ENCODE measurements around the gene CD101.

CD101 gene

DNA sequence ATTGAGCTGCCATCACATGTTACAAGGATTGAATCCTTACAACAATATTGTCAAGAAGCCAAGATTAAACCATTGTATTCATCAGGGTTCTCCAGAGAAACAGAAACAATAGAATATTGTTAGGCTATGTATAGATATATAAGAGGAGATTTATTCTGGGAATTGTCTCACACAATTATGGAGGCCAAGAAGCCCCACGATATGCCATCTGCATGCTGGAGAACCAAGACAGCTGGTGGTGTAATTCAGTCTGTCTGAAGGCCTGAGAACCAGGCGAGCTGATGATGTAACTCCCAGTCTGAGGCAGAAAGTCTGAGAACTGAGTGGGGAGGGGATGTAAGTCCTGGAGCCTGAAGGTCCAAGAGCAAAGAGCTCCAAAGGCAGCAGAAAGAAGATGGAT lies 44.1 kb downstream of the CD101 start:
- TF ChIP-seq, protein P1, sequence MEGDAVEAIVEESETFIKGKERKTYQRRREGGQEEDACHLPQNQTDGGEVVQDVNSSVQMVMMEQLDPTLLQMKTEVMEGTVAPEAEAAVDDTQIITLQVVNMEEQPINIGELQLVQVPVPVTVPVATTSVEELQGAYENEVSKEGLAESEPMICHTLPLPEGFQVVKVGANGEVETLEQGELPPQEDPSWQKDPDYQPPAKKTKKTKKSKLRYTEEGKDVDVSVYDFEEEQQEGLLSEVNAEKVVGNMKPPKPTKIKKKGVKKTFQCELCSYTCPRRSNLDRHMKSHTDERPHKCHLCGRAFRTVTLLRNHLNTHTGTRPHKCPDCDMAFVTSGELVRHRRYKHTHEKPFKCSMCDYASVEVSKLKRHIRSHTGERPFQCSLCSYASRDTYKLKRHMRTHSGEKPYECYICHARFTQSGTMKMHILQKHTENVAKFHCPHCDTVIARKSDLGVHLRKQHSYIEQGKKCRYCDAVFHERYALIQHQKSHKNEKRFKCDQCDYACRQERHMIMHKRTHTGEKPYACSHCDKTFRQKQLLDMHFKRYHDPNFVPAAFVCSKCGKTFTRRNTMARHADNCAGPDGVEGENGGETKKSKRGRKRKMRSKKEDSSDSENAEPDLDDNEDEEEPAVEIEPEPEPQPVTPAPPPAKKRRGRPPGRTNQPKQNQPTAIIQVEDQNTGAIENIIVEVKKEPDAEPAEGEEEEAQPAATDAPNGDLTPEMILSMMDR (IDR thresholded peaks at IDR 0.05), result no peak

DNA sequence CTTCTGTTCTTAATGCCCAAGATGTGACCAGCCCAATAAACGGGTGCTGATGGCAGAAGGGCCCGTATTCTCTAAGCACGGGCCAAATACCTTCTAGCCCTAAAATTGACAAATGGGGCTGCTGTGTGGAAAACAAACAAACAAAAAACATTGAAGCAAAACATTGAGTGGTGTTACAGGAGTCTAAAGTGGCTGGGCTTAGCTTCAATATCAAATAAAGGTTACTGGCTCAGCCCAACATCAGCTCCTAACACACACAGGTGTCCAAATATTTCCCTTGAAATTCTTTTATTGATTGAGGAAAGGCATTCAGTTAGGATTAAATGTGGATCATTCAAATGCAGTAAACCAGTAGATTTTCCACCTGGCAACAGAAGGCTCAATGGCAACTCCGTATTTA lies 45.2 kb downstream of the CD101 start:
- TF ChIP-seq, protein P1 (IDR thresholded peaks at IDR 0.05), result no peak

DNA sequence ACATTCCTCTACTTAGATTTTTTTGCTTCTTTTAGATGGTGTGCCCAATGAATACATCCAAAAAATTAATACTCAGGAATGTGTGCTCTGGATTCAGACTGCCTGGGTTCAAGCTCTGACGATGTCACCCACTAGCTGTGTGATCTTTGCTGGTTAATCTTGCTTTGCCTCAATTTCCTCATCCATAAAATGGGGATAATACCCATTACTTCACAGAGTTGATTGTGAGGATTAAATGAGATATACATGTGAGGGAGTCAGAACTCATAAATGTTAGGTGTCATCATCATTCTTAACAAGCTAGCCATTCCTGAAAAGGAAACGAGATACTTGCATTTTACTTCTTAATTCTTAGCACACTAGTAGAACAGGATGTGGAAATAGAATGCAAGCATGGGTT lies 45.7 kb downstream of the CD101 start:
- TF ChIP-seq, protein P1 (IDR thresholded peaks at IDR 0.05), result no peak

DNA sequence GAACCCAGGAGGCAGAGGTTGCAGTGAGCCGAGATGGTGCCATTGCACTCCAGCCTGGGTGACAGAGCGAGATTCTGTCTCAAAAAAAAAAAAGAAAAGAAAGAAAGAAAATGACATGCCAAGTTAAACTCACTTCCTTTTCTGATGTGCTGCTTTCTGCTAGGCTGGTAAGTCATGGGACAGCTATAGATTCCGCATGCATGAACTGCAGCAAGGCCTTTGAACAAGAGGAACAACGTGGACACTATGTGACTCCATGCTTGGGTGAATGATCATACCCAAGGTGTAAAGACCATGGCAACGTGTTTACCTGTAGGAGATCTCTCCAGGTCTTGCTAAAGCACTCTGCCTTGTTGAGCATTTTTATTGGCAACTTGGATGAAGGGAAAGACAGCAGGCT lies 48.3 kb downstream of the CD101 start:
- TF ChIP-seq, protein P1 (IDR thresholded peaks at IDR 0.05), result no peak

DNA sequence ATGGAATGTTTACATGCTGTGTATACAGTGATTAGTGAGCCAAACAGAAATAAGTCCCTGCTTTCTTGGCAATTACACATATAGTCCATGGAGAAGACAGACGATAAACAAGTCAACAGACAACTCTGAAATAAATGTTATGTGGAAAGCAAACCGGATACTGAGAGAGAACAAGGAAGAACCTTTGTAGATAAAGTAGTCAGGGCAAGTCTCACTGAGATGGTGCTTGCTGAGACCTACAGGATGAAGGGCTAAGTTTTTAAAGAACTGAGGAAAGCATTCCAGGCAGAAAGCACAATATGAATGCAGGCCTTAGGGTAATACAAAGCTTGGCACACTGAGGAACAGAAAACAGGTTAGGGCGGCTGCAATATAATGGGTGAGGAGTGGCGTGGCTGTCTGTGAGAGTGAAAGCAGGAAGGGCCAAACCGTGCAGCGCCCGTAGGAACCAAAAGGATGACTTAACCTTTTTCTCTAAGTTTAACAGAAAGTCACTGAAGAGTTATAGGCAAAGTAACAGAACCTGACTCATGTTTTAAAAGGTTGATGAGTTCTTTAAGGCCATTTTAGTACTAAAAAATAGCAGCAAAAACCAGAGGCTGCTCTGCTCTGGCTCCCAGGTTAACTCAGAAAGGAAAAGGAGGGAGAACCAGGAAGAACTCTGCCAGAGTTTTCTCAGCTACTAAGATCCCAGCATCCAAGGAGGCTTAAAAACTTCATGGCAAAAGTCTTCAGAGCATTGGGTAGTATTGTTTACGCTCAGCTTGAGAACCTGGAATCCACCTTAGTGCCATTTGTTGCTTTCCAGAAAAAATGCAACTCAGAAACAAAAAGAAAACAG lies 49.9 kb downstream of the CD101 start:
- TF ChIP-seq, protein P1 (IDR thresholded peaks at IDR 0.05), result no peak

DNA sequence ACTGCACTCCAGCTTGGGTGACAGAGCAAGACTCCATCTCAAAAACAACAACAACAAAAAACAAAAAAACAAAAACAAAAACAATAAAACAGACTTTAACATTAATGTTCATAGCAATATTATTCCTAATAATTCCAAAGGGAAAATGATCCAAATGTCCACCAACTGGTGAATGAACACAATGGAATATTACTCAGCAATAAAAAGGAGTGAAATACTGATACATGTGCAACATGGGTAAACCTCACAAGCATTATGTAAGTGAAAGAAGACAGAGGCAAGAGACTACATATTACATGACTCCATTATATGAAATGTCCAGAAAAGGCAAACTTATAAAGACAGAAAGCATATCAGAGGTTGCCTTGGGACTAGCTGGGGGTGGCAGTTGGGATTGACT lies 52.5 kb downstream of the CD101 start:
- TF ChIP-seq, protein P1 (IDR thresholded peaks at IDR 0.05), result no peak

DNA sequence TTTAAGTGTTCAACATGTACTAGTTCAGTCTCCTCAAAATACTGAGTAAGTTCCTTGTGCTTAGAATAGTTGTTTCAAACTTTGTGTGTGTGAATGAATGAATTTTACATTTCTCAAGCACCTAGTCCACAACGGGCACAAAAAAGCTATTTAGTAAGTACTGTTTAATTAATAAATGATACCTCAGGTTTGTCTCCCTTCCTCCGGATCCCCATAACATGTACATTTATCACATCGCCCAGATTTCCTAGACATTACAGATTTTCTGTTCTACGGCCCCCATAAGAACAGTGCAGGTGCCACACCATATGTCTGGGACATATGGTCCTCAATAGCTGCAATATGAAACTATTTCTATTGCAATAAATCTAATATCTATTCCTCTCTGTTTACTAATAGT lies 57.2 kb downstream of the CD101 start:
- TF ChIP-seq, protein P1 (IDR thresholded peaks at IDR 0.05), result no peak

DNA sequence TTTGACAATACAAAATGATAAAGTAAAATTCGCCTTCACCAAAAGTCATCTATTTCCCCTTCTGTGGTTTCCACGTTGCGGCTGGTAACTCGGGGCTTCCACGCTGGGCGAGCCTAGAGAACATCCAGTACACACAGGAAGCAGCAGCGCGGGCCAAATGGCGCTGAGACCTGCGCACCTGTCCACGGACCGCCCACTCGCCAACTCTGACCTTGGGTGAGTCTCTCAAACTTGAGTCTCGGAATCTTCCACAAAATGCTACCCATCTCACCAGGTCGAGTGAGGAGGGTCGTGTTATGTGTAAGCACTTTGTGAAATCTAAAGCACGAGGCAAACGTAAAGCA lies 57.7 kb downstream of the CD101 start:
- TF ChIP-seq, protein P1 (IDR thresholded peaks at IDR 0.05), result no peak

All from LNCAP (cell line).